Ovary (tissue), 9 donors: ENCODE results near the gene TBC1D5. TPM values are rescaled to one million over a fixed set of nuclear protein-coding genes. Genes with fewer than 3 reads are reported as not detected.

ENCODE experiments used
- DNase-seq, 5 donors: peaks; one replicate each; pipeline ENCODE4 v3.0.0-alpha.2; 2019 to 2020
- H3K27ac ChIP-seq, 2 donors: fragments of 200-600 bp; one replicate each; pipeline versions ENCODE4 v1.5.1 to v1.8.0; 2019 to 2022
- H3K27me3 ChIP-seq: fragments of 200-600 bp; one replicate; pipeline ENCODE4 v1.8.0; 2022
- H3K36me3 ChIP-seq: fragments of 200-600 bp; sonication (generic); one replicate; pipeline ENCODE4 v1.5.1; 2019
- H3K4me1 ChIP-seq: one replicate; pipeline ENCODE4 v1.8.1; 2013; ENCODE audit warnings: mild to moderate bottlenecking, moderate library complexity; ENCODE audit not compliant: insufficient read depth
- H3K4me3 ChIP-seq: fragments of 200-600 bp; sonication (generic); one replicate; pipeline ENCODE4 v1.5.1; 2017
- H3K9me3 ChIP-seq, 2 donors: fragments of 200-600 bp in 1 of 2; sonication (generic) in 1 of 2; one replicate each; pipeline versions ENCODE4 v1.5.1 to v1.8.1; 2013 to 2019; ENCODE audit warnings: mild to moderate bottlenecking in 1 of 2, moderate library complexity in 1 of 2
- CTCF ChIP-seq, 3 donors: fragments of 450-650 bp in 2 of 3; fragments of 200-600 bp in 1 of 3; IDR thresholded peaks; one replicate each; pipeline versions ENCODE4 v1.5.1 to v1.8.0; 2016 to 2022; ENCODE audit warnings: antibody characterized with exemption in 3 of 3, mild to moderate bottlenecking in 1 of 3
- EP300 ChIP-seq: sonication (generic); formaldehyde crosslinking; IDR thresholded peaks from one replicate; pipeline ENCODE4 v1.6.1; 2017; ENCODE audit warnings: antibody characterized with exemption
- POLR2A ChIP-seq: fragments of 450-650 bp; IDR thresholded peaks from one replicate; pipeline ENCODE4 v1.6.1; 2017; ENCODE audit warnings: antibody characterized with exemption, mild to moderate bottlenecking, moderate library complexity
- WGBS, 3 donors: extraction: QIAGEN DNeasy Blood & Tissue Kit in 1 of 3; methylation state at CpG; one replicate each; pipeline versions ENCODE4 v1.1.5 to v1.1.7; 2013 to 2017; 5-methylcytosine and 5-hydroxymethylcytosine counted together
- intact Hi-C, 4 donors: fragments of 100-400 bp; cut with DNase I; formaldehyde crosslinking; loops; one replicate each; pipeline versions ENCODE4 v1.11.0 to v1.15.1; 2022 to 2023
- polyA plus RNA-seq, 2 donors: library from polyadenylated mRNA; stranded (reverse); fragments of 200-250 nt in 1 of 2; fragments of 350-450 nt in 1 of 2; fragmentation: Illumina TruSeq in 1 of 2; extraction: RNeasy Lipid Tissue Mini Kit (QIAGEN cat#74804) in 1 of 2; gene quantifications; one replicate each; pipeline ENCODE4 v1.2.3, GENCODE V29; 2013 to 2014
- total RNA-seq, 7 donors: library from RNA; depleted of rRNA in 2 of 7; stranded (reverse); fragments of >200 nt in 2 of 7; fragmentation: NEBNext Ultra II Directional in 3 of 7; extraction: Animal tissue kit (Norgen Biotek cat#: 25700) in 3 of 7; gene quantifications; one replicate each; pipeline versions ENCODE4 v1.1.0 to v1.2.4, GENCODE V29; 2016 to 2023
- donor health status: DM: no; HTN: no; CAD: no; lungs with moderate emphysema.
- donor health status: DM: no; HTN: no; CAD: no.
- donor health status: Bipolar disorder and iron deficiency.
- donor health status: DM: yes; HTN: yes; CAD: no.
- donor health status: DM: no; HTN: no; CAD: no.
- donor health status: DM: yes; HTN: yes; CAD: no.

The TBC1D5 gene
- total and polyA plus RNA-seq, 9 donors: 20.7 to 73.5 (median 61.0) TPM

DNA sequence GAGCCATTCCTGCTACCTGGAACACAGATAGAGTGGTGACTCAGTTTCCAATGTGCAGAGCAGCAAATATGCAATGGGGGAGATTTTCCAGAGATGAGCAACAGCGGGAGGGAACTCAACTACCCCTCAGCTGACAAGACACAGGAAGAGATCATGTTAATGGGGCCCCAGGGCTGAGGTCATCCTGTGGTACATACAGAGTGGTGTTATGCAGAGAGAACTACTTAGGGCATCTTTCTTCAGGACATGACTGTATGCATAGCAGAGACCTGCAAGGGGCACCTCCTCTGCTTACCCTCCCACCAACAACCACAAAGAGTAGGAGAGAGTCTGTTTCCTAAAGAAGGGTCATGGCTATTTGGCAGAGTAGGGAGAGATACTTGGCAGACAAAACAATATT, 6.8 kb upstream of the TBC1D5 start:
- TF ChIP-seq POLR2A: no peak
- no peak for TF ChIP-seq EP300
- no peak for TF ChIP-seq CTCF (IDR thresholded peaks at IDR 0.05)
- Histone ChIP-seq H3K9me3 (no peaks in the 10 kb centered on the region), H3K4me1 (peaks cover 2% of the 10 kb centered on the region), H3K27me3 (no peaks in the 10 kb centered on the region), H3K27ac (no peak overlapping the region), H3K36me3 (no peaks in the 10 kb centered on the region), H3K4me3 (no peak overlapping the region)
- 69 to 81% (median 72%) methylated on average over 1 of the region's 1 CpG for WGBS, 3 donors
- no peak for DNase-seq
- intact Hi-C loops: no loop called here

DNA sequence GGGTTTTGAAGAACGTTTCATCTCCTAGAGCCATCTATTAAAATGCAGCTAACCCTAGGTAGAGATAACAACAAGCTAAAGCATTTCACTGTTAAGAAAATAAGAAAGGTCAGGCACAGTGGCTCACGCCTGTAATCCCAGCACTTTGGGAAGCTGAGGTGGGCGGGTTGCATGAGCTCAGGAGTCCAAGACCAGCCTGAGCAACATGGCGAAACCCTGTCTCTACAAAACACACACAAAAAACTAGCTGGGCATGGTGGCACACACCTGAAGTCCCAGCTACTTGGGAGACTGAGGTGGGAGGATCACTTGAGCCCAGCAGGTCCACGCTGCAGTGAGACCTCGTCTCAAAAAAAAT, 5.4 kb upstream of the TBC1D5 start:
- Histone ChIP-seq H3K9me3 (no peaks in the 10 kb centered on the region), H3K4me1 (peaks cover 2% of the 10 kb centered on the region), H3K36me3 (no peaks in the 10 kb centered on the region), H3K4me3 (no peak overlapping the region), H3K27me3 (no peaks in the 10 kb centered on the region), H3K27ac (no peak overlapping the region)
- WGBS, 3 donors: 83 to 86% (median 85%) methylated on average over 6 of the region's 6 CpGs
- DNase-seq: no peak
- TF ChIP-seq POLR2A (no peak), CTCF (IDR thresholded peaks at IDR 0.05) (no peak), EP300 (no peak)
- intact Hi-C loops: no loop called here

GRCh38 chr3:17747174-17747889, 4.9 kb upstream of the TBC1D5 start:
- WGBS, 3 donors: 71 to 80% (median 74%) methylated on average over 6 of the region's 6 CpGs
- Histone ChIP-seq H3K36me3 (no peaks in the 10 kb centered on the region), H3K4me3 (no peak overlapping the region), H3K27ac (no peak overlapping the region), H3K4me1 (peaks cover 2% of the 10 kb centered on the region), H3K9me3 (no peaks in the 10 kb centered on the region), H3K27me3 (no peaks in the 10 kb centered on the region)
- TF ChIP-seq EP300 (no peak), POLR2A (no peak), CTCF (IDR thresholded peaks at IDR 0.05) (no peak)
- intact Hi-C loops: no loop called here
- no peak for DNase-seq

GRCh38 chr3:17745894-17746293, 3.5 kb upstream of the TBC1D5 start:
- H3K27me3 ChIP-seq: no peaks in the 10 kb centered on the region
- no peak overlapping the region for H3K27ac ChIP-seq
- DNase-seq: no peak
- H3K4me1 ChIP-seq: peaks cover 2% of the 10 kb centered on the region
- H3K36me3 ChIP-seq: no peaks in the 10 kb centered on the region
- WGBS, 3 donors: 43 to 78% (median 44%) methylated on average over 2 of the region's 2 CpGs
- H3K9me3 ChIP-seq: no peaks in the 10 kb centered on the region
- TF ChIP-seq EP300: no peak
- TF ChIP-seq POLR2A: no peak
- TF ChIP-seq CTCF (IDR thresholded peaks at IDR 0.05): no peak
- intact Hi-C loops: no loop called here
- H3K4me3 ChIP-seq: no peak overlapping the region
